GM12873 (cell line): ENCODE measurements around the gene SLC12A9.

Experiments used
- TF ChIP-seq, protein P1 (sequence below): IDR thresholded peaks from 2 replicates; pipeline ENCODE4 v1.5.1; 2012; ENCODE audit warnings: low read depth, mild to moderate bottlenecking, moderate library complexity, low read length, control low read depth; ENCODE audit not compliant: insufficient read depth; ENCODE audit errors: missing control alignments

The SLC12A9 gene

DNA sequence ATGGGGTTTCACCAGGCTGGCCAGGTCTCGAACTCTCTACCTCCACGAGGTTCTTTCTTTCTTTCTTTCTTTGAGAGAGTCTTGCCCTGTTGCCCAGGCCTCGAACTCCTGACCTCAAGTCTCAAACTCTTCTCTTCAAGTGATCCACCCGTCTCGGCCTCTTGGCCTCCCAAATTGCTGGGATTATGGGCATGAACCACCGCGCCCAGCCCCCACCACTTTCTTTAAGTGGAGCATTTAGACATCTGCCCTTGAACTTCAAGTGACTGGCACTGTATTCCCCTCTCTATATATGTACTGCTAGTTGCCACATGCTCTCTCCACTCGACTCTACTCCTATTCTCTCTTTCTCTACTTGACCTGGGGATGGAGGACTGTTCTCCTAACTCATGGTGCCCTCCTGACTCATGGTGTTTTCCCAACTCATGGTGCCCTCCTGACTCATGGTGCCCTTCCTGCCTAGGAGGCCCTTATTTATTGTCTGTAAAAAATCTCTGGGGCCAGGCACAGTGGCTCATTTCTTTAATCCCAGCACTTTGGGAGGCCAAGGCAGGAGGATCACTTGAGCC, 62.5 kb downstream of the SLC12A9 start:
- TF ChIP-seq, protein P1, sequence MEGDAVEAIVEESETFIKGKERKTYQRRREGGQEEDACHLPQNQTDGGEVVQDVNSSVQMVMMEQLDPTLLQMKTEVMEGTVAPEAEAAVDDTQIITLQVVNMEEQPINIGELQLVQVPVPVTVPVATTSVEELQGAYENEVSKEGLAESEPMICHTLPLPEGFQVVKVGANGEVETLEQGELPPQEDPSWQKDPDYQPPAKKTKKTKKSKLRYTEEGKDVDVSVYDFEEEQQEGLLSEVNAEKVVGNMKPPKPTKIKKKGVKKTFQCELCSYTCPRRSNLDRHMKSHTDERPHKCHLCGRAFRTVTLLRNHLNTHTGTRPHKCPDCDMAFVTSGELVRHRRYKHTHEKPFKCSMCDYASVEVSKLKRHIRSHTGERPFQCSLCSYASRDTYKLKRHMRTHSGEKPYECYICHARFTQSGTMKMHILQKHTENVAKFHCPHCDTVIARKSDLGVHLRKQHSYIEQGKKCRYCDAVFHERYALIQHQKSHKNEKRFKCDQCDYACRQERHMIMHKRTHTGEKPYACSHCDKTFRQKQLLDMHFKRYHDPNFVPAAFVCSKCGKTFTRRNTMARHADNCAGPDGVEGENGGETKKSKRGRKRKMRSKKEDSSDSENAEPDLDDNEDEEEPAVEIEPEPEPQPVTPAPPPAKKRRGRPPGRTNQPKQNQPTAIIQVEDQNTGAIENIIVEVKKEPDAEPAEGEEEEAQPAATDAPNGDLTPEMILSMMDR, result no peak
